C4-2B (cell line): ENCODE measurements around the gene LAMA2.

ENCODE experiments used
- H3K27ac ChIP-seq: fragments of 450-650 bp; 2 replicates; pipeline ENCODE4 v1.5.1; 2017
- CTCF ChIP-seq: fragments of 450-650 bp; conservative IDR thresholded peaks from 2 replicates; pipeline ENCODE4 v1.5.1; 2017; ENCODE audit warnings: mild to moderate bottlenecking
- ZFX ChIP-seq: fragments of 450-650 bp; IDR thresholded peaks from 2 replicates; pipeline ENCODE4 v1.6.1; 2017

LAMA2 gene

GRCh38 chr6:129454488-129454887, 571.5 kb downstream of the LAMA2 start:
- H3K27ac ChIP-seq, result no peak overlapping the region
- TF ChIP-seq CTCF (no peak), ZFX (no peak)

- H3K27ac ChIP-seq, result no peak overlapping the region
- TF ChIP-seq CTCF (no peak), ZFX (no peak)
Observed at GRCh38 chr6:129455126-129455769, 572.3 kb downstream of the LAMA2 start.

GRCh38 chr6:129460221-129460620, 577.3 kb downstream of the LAMA2 start:
- TF ChIP-seq CTCF (no peak), ZFX (no peak)
- H3K27ac ChIP-seq, result no peak overlapping the region

- H3K27ac ChIP-seq, result no peak overlapping the region
- TF ChIP-seq ZFX, result no peak
- no peak for TF ChIP-seq CTCF
Observed at GRCh38 chr6:129469070-129469662, 586.2 kb downstream of the LAMA2 start.

GRCh38 chr6:129472239-129472638, 589.3 kb downstream of the LAMA2 start:
- no peak overlapping the region for H3K27ac ChIP-seq
- TF ChIP-seq ZFX (no peak), CTCF (no peak)

GRCh38 chr6:129473546-129473945, 590.6 kb downstream of the LAMA2 start:
- TF ChIP-seq CTCF (no peak), ZFX (no peak)
- H3K27ac ChIP-seq, result no peak overlapping the region

GRCh38 chr6:129475477-129476247, 592.7 kb downstream of the LAMA2 start:
- H3K27ac ChIP-seq, result no peak overlapping the region
- no peak for TF ChIP-seq CTCF
